ENCODE data around the gene SIPA1L3.

The SIPA1L3 gene

DNA sequence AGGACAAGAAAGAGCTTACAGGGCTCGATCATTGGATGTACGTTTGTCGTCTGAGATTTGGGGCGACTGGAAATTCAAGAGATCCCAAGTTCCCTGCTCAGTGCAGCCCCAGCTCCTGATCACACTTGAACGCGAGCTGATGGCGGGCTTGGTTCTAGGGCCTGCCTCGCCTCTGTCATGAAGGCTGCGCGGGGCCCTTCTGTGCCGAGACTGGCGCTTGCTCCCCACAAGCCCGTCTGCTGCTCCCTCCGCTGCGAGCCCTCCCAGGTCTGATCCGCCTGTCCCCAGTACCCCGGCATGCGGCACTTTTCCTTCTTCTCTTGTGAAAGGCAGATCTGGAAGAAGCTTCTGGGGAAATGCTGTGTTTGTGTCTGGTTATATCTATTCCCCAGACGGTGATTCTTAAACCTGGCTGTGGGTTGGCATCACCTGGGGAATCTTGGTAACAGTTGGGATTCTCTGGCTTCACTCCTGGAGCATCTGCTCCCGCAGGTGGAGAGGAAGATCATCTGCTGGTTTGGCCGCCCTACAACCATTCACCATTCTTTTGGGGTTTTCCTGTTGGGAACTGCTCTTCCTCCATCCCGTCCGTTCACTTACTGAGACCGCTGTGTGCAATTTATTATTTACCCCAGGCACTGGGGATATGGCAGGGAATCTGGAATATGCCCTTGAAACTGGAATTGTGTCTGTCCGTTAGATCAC is 43.6 kb downstream of the SIPA1L3 start:
- Histone ChIP-seq H3K9me3 (no peaks in the 10 kb centered on the region), H3K27me3 (no peaks in the 10 kb centered on the region), H3K36me3 (no peaks in the 10 kb centered on the region), H3K4me1 (ENCODE audit: control insufficient read depth in 1 of 2, insufficient read depth in 1 of 2, low read depth in 1 of 2, low read length in 1 of 2) (no peaks in the 10 kb centered on the region), H3K4me3 (ENCODE audit: low read depth in 1 of 2, low read length in 1 of 2) (no peak overlapping the region), H3K27ac (no peak overlapping the region)
- no peak for TF ChIP-seq CTCF (IDR thresholded peaks at IDR 0.05)

- Histone ChIP-seq H3K36me3 (no peaks in the 10 kb centered on the region), H3K27ac (no peak overlapping the region), H3K27me3 (no peaks in the 10 kb centered on the region), H3K4me1 (ENCODE audit: control insufficient read depth in 1 of 2, insufficient read depth in 1 of 2, low read depth in 1 of 2, low read length in 1 of 2) (no peaks in the 10 kb centered on the region), H3K4me3 (ENCODE audit: low read depth in 1 of 2, low read length in 1 of 2) (no peak overlapping the region), H3K9me3 (no peaks in the 10 kb centered on the region)
- no peak for TF ChIP-seq CTCF (IDR thresholded peaks at IDR 0.05)
These were observed 44.8 kb downstream of the SIPA1L3 start for GRCh38 chr19:37951816-37952210.

DNA sequence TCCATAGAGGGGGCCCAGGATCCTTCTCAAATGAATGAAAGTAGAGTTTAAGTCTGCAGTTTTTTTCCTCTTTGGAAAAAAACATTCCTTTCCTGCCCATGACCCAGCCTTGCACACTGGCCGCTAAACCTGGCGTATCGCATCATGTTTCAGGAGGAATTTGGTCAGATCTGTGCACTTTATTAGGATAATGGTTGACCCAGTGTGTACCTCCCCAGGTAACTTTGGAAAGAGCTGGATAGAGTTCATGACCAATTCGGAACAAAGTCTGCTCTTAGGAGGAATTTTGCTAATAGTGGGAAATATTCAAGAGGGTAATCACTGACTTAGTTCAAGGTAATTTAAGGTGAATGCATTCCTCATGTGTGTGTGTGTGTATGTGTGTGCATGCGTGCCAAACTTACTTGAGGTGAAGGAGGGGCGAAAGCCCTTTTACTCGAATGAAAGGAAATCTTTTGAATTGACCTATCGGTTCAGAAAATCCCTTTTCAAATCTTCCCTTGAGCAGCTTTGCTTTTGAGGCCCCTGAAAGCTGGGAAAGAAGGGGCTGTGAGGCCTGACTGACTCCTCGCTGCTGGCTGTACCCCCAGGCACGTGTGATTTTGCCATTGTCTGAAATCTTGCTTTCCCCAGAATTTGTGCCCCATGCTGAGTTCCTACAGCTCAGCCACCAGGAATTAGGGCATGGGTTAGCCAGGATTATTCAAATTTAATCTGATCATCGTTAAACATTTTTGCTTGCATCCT is 46.3 kb downstream of the SIPA1L3 start:
- no peak for TF ChIP-seq CTCF (IDR thresholded peaks at IDR 0.05)
- Histone ChIP-seq H3K4me1 (ENCODE audit: control insufficient read depth in 1 of 2, insufficient read depth in 1 of 2, low read depth in 1 of 2, low read length in 1 of 2) (no peaks in the 10 kb centered on the region), H3K4me3 (ENCODE audit: low read depth in 1 of 2, low read length in 1 of 2) (no peak overlapping the region), H3K27me3 (no peaks in the 10 kb centered on the region), H3K36me3 (no peaks in the 10 kb centered on the region), H3K27ac (no peak overlapping the region), H3K9me3 (no peaks in the 10 kb centered on the region)

DNA sequence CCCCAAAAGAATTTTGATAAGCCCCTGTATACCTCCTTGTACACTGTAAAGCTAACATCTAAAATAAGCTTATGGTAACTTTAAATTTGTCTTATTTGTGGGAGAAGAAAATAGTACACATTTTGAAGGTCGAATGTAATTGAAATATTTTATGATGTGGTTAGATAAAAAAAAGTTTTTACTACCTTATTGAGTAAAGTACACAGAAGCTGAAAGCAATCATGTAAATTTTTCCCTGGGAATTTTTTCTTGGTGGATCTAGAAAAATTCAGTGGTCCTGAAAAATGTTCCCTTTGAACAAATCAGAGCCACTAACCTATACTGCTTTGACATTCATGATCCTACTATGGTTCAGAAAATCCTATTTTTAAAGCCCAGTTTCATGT is 46.9 kb downstream of the SIPA1L3 start:
- TF ChIP-seq CTCF (IDR thresholded peaks at IDR 0.05): no peak
- no peaks in the 10 kb centered on the region for H3K36me3 ChIP-seq
- no peak overlapping the region for H3K4me3 ChIP-seq (ENCODE audit: low read depth in 1 of 2, low read length in 1 of 2)
- H3K4me1 ChIP-seq (ENCODE audit: control insufficient read depth in 1 of 2, insufficient read depth in 1 of 2, low read depth in 1 of 2, low read length in 1 of 2): no peaks in the 10 kb centered on the region
- no peaks in the 10 kb centered on the region for H3K9me3 ChIP-seq
- H3K27ac ChIP-seq: no peak overlapping the region
- H3K27me3 ChIP-seq: no peaks in the 10 kb centered on the region

DNA sequence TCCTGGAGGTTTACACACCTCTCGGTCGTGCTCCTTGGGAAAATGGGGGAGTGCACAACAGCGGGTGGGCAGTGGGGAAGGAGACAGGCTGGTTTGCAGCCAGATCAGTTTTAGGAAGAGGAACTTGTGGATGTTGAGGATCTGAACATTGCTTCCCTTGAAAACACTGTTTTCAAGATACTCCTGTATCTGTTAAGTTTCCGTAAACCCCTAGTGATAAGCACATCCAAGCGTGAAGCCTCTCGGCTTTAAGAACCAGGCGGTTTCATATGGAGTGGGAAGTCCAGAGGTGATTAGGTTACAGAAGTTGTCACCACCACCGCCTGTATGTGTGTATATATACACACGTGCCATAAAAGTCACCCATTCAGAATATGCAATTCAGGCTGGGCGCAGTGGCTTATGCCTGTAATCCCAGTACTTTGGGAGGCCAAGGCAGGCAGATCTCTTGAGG is 47.4 kb downstream of the SIPA1L3 start:
- H3K27me3 ChIP-seq: no peaks in the 10 kb centered on the region
- no peak overlapping the region for H3K4me3 ChIP-seq (ENCODE audit: low read depth in 1 of 2, low read length in 1 of 2)
- H3K27ac ChIP-seq: no peak overlapping the region
- H3K4me1 ChIP-seq (ENCODE audit: control insufficient read depth in 1 of 2, insufficient read depth in 1 of 2, low read depth in 1 of 2, low read length in 1 of 2): no peaks in the 10 kb centered on the region
- no peaks in the 10 kb centered on the region for H3K9me3 ChIP-seq
- no peaks in the 10 kb centered on the region for H3K36me3 ChIP-seq
- no peak for TF ChIP-seq CTCF (IDR thresholded peaks at IDR 0.05)
